SW 1271 (cell line): ENCODE data around the gene EXOC5.

Experiments
- DNase-seq, 2 experiments: peaks; one replicate each; lab custom pipeline; 2025; lab: John Stamatoyannopoulos, UW

EXOC5 gene

GRCh38 chr14:57168138-57168679, 100.5 kb downstream of the EXOC5 start:
- no peak for DNase-seq

- DNase-seq, result no peak
Observed at GRCh38 chr14:57161583-57162234, 107.0 kb downstream of the EXOC5 start.

GRCh38 chr14:57160333-57160732, 108.4 kb downstream of the EXOC5 start:
- DNase-seq, result no peak

GRCh38 chr14:57153286-57153685, 115.4 kb downstream of the EXOC5 start:
- no peak for DNase-seq
